ENCODE measurements around the gene ZSCAN23.

ZSCAN23 gene

GRCh38 chr6:28393912-28394662 lies 49.2 kb downstream of the ZSCAN23 start:
- peak in 1 of 2 donors; percentile 56 for DNase-seq
- Histone ChIP-seq H3K36me3 (ENCODE audit: control insufficient read depth in 1 of 2, insufficient read depth in 2 of 2, low read length in 2 of 2) (peaks cover 12 to 33% of the 10 kb centered on the region in 2 experiments), H3K27ac (ENCODE audit: low read depth, low read length) (no peak overlapping the region), H3K4ac (ENCODE audit: low read depth, low read length) (no peak overlapping the region), H2AK5ac (ENCODE audit: low read length) (no peak overlapping the region), H3K4me1 (ENCODE audit: control insufficient read depth in 1 of 2, insufficient read depth in 2 of 2, low read length in 2 of 2) (peaks cover 2 to 3% of the 10 kb centered on the region in 2 experiments), H3K9ac (ENCODE audit: low read length) (no peak overlapping the region), H3K23ac (ENCODE audit: low read length) (no peak overlapping the region), H2BK120ac (ENCODE audit: insufficient read depth, low read length, poor library complexity) (no peak overlapping the region), H3K79me2 (ENCODE audit: control insufficient read depth, insufficient read depth, low read length, poor library complexity) (peaks cover 2% of the 10 kb centered on the region), H4K8ac (ENCODE audit: low read depth, low read length) (no peak overlapping the region), H3K14ac (ENCODE audit: low read length) (no peak overlapping the region), H3K27me3 (ENCODE audit: insufficient read depth, low read length) (no peaks in the 10 kb centered on the region), H4K12ac (ENCODE audit: low read depth, low read length) (no peak overlapping the region), H3K79me1 (ENCODE audit: low read length) (peaks cover under 1% of the 10 kb centered on the region), H3K4me2 (ENCODE audit: low read length) (no peak overlapping the region), H3K9me3 (ENCODE audit: insufficient read depth, low read depth, low read length) (no peaks in the 10 kb centered on the region), H4K91ac (ENCODE audit: low read depth, low read length) (no peak overlapping the region), H2BK12ac (ENCODE audit: low read length) (no peak overlapping the region), H3K4me3 (ENCODE audit: low read depth, low read length) (no peak overlapping the region), H3K18ac (ENCODE audit: low read length) (no peak overlapping the region), H2AFZ (ENCODE audit: insufficient read depth, low read length, poor library complexity) (no peak overlapping the region), H2BK5ac (ENCODE audit: low read depth, low read length, poor library complexity) (no peak overlapping the region)
- no CpG with 5 or more reads among the region's 5 CpGs for WGBS (ENCODE audit: extremely low coverage, insufficient coverage, insufficient read length)

GRCh38 chr6:28390688-28391087 lies 52.6 kb downstream of the ZSCAN23 start:
- no CpG with 5 or more reads among the region's 8 CpGs for WGBS (ENCODE audit: extremely low coverage, insufficient coverage, insufficient read length)
- H4K91ac ChIP-seq (ENCODE audit: low read depth, low read length), result no peak overlapping the region

GRCh38 chr6:28384143-28384533 lies 59.2 kb downstream of the ZSCAN23 start:
- no CpG with 5 or more reads among the region's 2 CpGs for WGBS (ENCODE audit: extremely low coverage, insufficient coverage, insufficient read length)
- Histone ChIP-seq H3K79me2 (ENCODE audit: control insufficient read depth, insufficient read depth, low read length, poor library complexity) (peaks cover 2% of the 10 kb centered on the region), H2BK12ac (ENCODE audit: low read length) (no peak overlapping the region), H4K8ac (ENCODE audit: low read depth, low read length) (no peak overlapping the region), H4K12ac (ENCODE audit: low read depth, low read length) (peak overlapping the region; percentile 24), H3K9me3 (ENCODE audit: insufficient read depth, low read depth, low read length) (no peaks in the 10 kb centered on the region), H3K79me1 (ENCODE audit: low read length) (peaks cover 2% of the 10 kb centered on the region), H3K23ac (ENCODE audit: low read length) (no peak overlapping the region), H4K91ac (ENCODE audit: low read depth, low read length) (no peak overlapping the region), H3K27me3 (ENCODE audit: insufficient read depth, low read length) (no peaks in the 10 kb centered on the region), H3K36me3 (ENCODE audit: control insufficient read depth in 1 of 2, insufficient read depth in 2 of 2, low read length in 2 of 2) (peaks cover 3 to 17% of the 10 kb centered on the region in 2 experiments), H3K14ac (ENCODE audit: low read length) (no peak overlapping the region), H2AK5ac (ENCODE audit: low read length) (no peak overlapping the region), H3K27ac (ENCODE audit: low read depth, low read length) (no peak overlapping the region), H3K18ac (ENCODE audit: low read length) (no peak overlapping the region), H3K4ac (ENCODE audit: low read depth, low read length) (no peak overlapping the region), H3K4me1 (ENCODE audit: control insufficient read depth in 1 of 2, insufficient read depth in 2 of 2, low read length in 2 of 2) (no peaks in the 10 kb centered on the region), H3K4me2 (ENCODE audit: low read length) (peak overlapping the region; percentile 77), H3K9ac (ENCODE audit: low read length) (no peak overlapping the region), H2BK5ac (ENCODE audit: low read depth, low read length, poor library complexity) (no peak overlapping the region), H2AFZ (ENCODE audit: insufficient read depth, low read length, poor library complexity) (no peak overlapping the region), H3K4me3 (ENCODE audit: low read depth, low read length) (no peak overlapping the region), H2BK120ac (ENCODE audit: insufficient read depth, low read length, poor library complexity) (no peak overlapping the region)
- DNase-seq, result no peak

More at GRCh38 chr6:28390688-28391087, 52.6 kb downstream of the ZSCAN23 start:
- H3K18ac ChIP-seq (ENCODE audit: low read length), result peak overlapping the region; percentile 40
- peak in 1 of 2 donors; percentile 41 for DNase-seq
- H3K4ac ChIP-seq (ENCODE audit: low read depth, low read length), result no peak overlapping the region
- H4K8ac ChIP-seq (ENCODE audit: low read depth, low read length), result no peak overlapping the region
- H3K4me2 ChIP-seq (ENCODE audit: low read length), result no peak overlapping the region
- H2BK5ac ChIP-seq (ENCODE audit: low read depth, low read length, poor library complexity), result no peak overlapping the region
- no peak overlapping the region for H3K4me3 ChIP-seq (ENCODE audit: low read depth, low read length)
- H3K36me3 ChIP-seq (ENCODE audit: control insufficient read depth in 1 of 2, insufficient read depth in 2 of 2, low read length in 2 of 2), result peaks cover 7 to 30% of the 10 kb centered on the region in 2 experiments
- no peaks in the 10 kb centered on the region for H3K79me2 ChIP-seq (ENCODE audit: control insufficient read depth, insufficient read depth, low read length, poor library complexity)
- no peak overlapping the region for H3K23ac ChIP-seq (ENCODE audit: low read length)
- no peak overlapping the region for H4K12ac ChIP-seq (ENCODE audit: low read depth, low read length)
- H3K9ac ChIP-seq (ENCODE audit: low read length), result no peak overlapping the region
- no peaks in the 10 kb centered on the region for H3K79me1 ChIP-seq (ENCODE audit: low read length)
- H2BK120ac ChIP-seq (ENCODE audit: insufficient read depth, low read length, poor library complexity), result no peak overlapping the region
- no peak overlapping the region for H2BK12ac ChIP-seq (ENCODE audit: low read length)
- no peaks in the 10 kb centered on the region for H3K4me1 ChIP-seq (ENCODE audit: control insufficient read depth in 1 of 2, insufficient read depth in 2 of 2, low read length in 2 of 2)
- H2AK5ac ChIP-seq (ENCODE audit: low read length), result no peak overlapping the region
- H3K14ac ChIP-seq (ENCODE audit: low read length), result no peak overlapping the region
- H2AFZ ChIP-seq (ENCODE audit: insufficient read depth, low read length, poor library complexity), result no peak overlapping the region
- H3K9me3 ChIP-seq (ENCODE audit: insufficient read depth, low read depth, low read length), result no peaks in the 10 kb centered on the region
- H3K27ac ChIP-seq (ENCODE audit: low read depth, low read length), result no peak overlapping the region
- no peaks in the 10 kb centered on the region for H3K27me3 ChIP-seq (ENCODE audit: insufficient read depth, low read length)

GRCh38 chr6:28383235-28384142 lies 59.8 kb downstream of the ZSCAN23 start:
- no CpG with 5 or more reads among the region's 31 CpGs for WGBS (ENCODE audit: extremely low coverage, insufficient coverage, insufficient read length)
- Histone ChIP-seq H3K23ac (ENCODE audit: low read length) (no peak overlapping the region), H2BK12ac (ENCODE audit: low read length) (no peak overlapping the region), H2BK120ac (ENCODE audit: insufficient read depth, low read length, poor library complexity) (no peak overlapping the region), H3K4me3 (ENCODE audit: low read depth, low read length) (peak overlapping the region; percentile 77), H3K27me3 (ENCODE audit: insufficient read depth, low read length) (no peaks in the 10 kb centered on the region), H4K8ac (ENCODE audit: low read depth, low read length) (peak overlapping the region; percentile 58), H3K18ac (ENCODE audit: low read length) (peak overlapping the region; percentile 2), H2BK5ac (ENCODE audit: low read depth, low read length, poor library complexity) (no peak overlapping the region), H3K4me1 (ENCODE audit: control insufficient read depth in 1 of 2, insufficient read depth in 2 of 2, low read length in 2 of 2) (no peaks in the 10 kb centered on the region), H3K9ac (ENCODE audit: low read length) (peak overlapping the region; percentile 64), H3K14ac (ENCODE audit: low read length) (no peak overlapping the region), H3K36me3 (ENCODE audit: control insufficient read depth in 1 of 2, insufficient read depth in 2 of 2, low read length in 2 of 2) (peaks cover 3 to 16% of the 10 kb centered on the region in 2 experiments), H4K12ac (ENCODE audit: low read depth, low read length) (peak overlapping the region; percentile 23), H3K27ac (ENCODE audit: low read depth, low read length) (peak overlapping the region; percentile 34), H3K4me2 (ENCODE audit: low read length) (peak overlapping the region; percentile 77), H3K4ac (ENCODE audit: low read depth, low read length) (no peak overlapping the region), H4K91ac (ENCODE audit: low read depth, low read length) (peak overlapping the region; percentile 4), H3K79me2 (ENCODE audit: control insufficient read depth, insufficient read depth, low read length, poor library complexity) (peaks cover 2% of the 10 kb centered on the region), H3K9me3 (ENCODE audit: insufficient read depth, low read depth, low read length) (no peaks in the 10 kb centered on the region), H3K79me1 (ENCODE audit: low read length) (peaks cover 2% of the 10 kb centered on the region), H2AFZ (ENCODE audit: insufficient read depth, low read length, poor library complexity) (peak overlapping the region; percentile 1), H2AK5ac (ENCODE audit: low read length) (no peak overlapping the region)
- DNase-seq, result peak; percentile 83 to 85
